H9 (cell line): Measurements from ENCODE around the gene DHX30. TPM values are rescaled to one million over a fixed set of nuclear protein-coding genes. Genes with fewer than 3 reads are reported as not detected.

ENCODE experiments used
- DNase-seq: peaks from one replicate; pipeline ENCODE4 v3.0.0-alpha.2; 2017
- H2AFZ ChIP-seq: one replicate; pipeline ENCODE4 v1.6.1; 2013; ENCODE audit warnings: mild to moderate bottlenecking, low read length, control low read depth, moderate library complexity
- H2AK5ac ChIP-seq: 2 replicates; pipeline ENCODE4 v1.6.1; 2013; ENCODE audit warnings: low read length, control low read depth, mixed read lengths; ENCODE audit not compliant: insufficient read length
- H2BK120ac ChIP-seq: one replicate; pipeline ENCODE4 v1.6.1; 2013; ENCODE audit warnings: low read depth, mild to moderate bottlenecking, low read length, control low read depth, inconsistent platforms; ENCODE audit not compliant: poor library complexity, severe bottlenecking
- H2BK12ac ChIP-seq: 2 replicates; pipeline ENCODE4 v1.6.1; 2013; ENCODE audit warnings: low read length, control low read depth, mixed read lengths, low read depth; ENCODE audit not compliant: insufficient read length
- H2BK15ac ChIP-seq: 2 replicates; pipeline ENCODE4 v1.6.1; 2013; ENCODE audit warnings: low read depth, low read length, control low read depth
- H2BK20ac ChIP-seq: one replicate; pipeline ENCODE4 v1.6.1; 2013; ENCODE audit warnings: low read depth, mild to moderate bottlenecking, low read length, control low read depth, inconsistent platforms; ENCODE audit not compliant: poor library complexity, severe bottlenecking
- H2BK5ac ChIP-seq: 2 replicates; pipeline ENCODE4 v1.6.1; 2013; ENCODE audit warnings: low read length, control low read depth, mixed read lengths; ENCODE audit not compliant: insufficient read length
- H3K14ac ChIP-seq: 2 replicates; pipeline ENCODE4 v1.6.1; 2013; ENCODE audit warnings: low read length, control low read depth; ENCODE audit not compliant: insufficient read depth
- H3K18ac ChIP-seq: 2 replicates; pipeline ENCODE4 v1.6.1; 2013; ENCODE audit warnings: low read depth, mild to moderate bottlenecking, mixed read lengths, low read length, control low read depth; ENCODE audit not compliant: insufficient read length
- H3K23ac ChIP-seq: 2 replicates; pipeline ENCODE4 v1.6.1; 2013; ENCODE audit warnings: low read length, control low read depth, mixed read lengths, low read depth; ENCODE audit not compliant: insufficient read length
- H3K23me2 ChIP-seq: 2 replicates; pipeline ENCODE4 v1.6.1; 2013; ENCODE audit warnings: low read depth, mild to moderate bottlenecking, mixed read lengths, low read length, control low read depth; ENCODE audit not compliant: insufficient read length, poor library complexity, severe bottlenecking
- H3K27ac ChIP-seq: 2 replicates; pipeline ENCODE4 v1.5.1; 2013; ENCODE audit warnings: low read length, control low read depth, mixed read lengths, low read depth; ENCODE audit not compliant: insufficient read length
- H3K27me3 ChIP-seq: 2 replicates; pipeline ENCODE4 v1.6.1; 2013; ENCODE audit warnings: low read length, control low read depth, inconsistent platforms; ENCODE audit not compliant: insufficient read depth
- H3K4ac ChIP-seq: 2 replicates; pipeline ENCODE4 v1.6.1; 2013; ENCODE audit warnings: low read depth, mild to moderate bottlenecking, control low read depth, inconsistent platforms, low read length, moderate library complexity
- H3K4me1 ChIP-seq: 2 replicates; pipeline ENCODE4 v1.6.1; 2013; ENCODE audit warnings: low read length, control low read depth, inconsistent platforms; ENCODE audit not compliant: insufficient read depth
- H3K4me2 ChIP-seq: 2 replicates; pipeline ENCODE4 v1.6.1; 2013; ENCODE audit warnings: low read length, control low read depth, mixed read lengths; ENCODE audit not compliant: insufficient read length, insufficient read depth
- H3K56ac ChIP-seq: 2 replicates; pipeline ENCODE4 v1.6.1; 2013; ENCODE audit warnings: low read depth, mild to moderate bottlenecking, mixed read lengths, low read length, control low read depth; ENCODE audit not compliant: insufficient read length
- H3K79me1 ChIP-seq: 2 replicates; pipeline ENCODE4 v1.6.1; 2013; ENCODE audit warnings: low read depth, mild to moderate bottlenecking, moderate library complexity, low read length, control low read depth, inconsistent platforms; ENCODE audit not compliant: insufficient read depth, poor library complexity, severe bottlenecking
- H3K79me2 ChIP-seq: 2 replicates; pipeline ENCODE4 v1.6.1; 2013; ENCODE audit warnings: low read length, control low read depth, inconsistent platforms; ENCODE audit not compliant: insufficient read depth
- H3K9ac ChIP-seq: 2 replicates; pipeline ENCODE4 v1.6.1; 2013; ENCODE audit warnings: low read length, control low read depth, mixed read lengths; ENCODE audit not compliant: insufficient read length; ENCODE audit errors: extremely low read depth
- H3K9me3 ChIP-seq: one replicate; pipeline ENCODE4 v1.6.1; 2013; ENCODE audit warnings: low read depth, low read length, inconsistent platforms; ENCODE audit not compliant: control insufficient read depth
- H3T11ph ChIP-seq: one replicate; pipeline ENCODE4 v1.6.1; 2013; ENCODE audit warnings: mild to moderate bottlenecking, low read length, control low read depth, inconsistent platforms
- H4K20me1 ChIP-seq: one replicate; pipeline ENCODE4 v1.6.1; 2013; ENCODE audit not compliant: control insufficient read depth, insufficient read length, insufficient read depth
- H4K5ac ChIP-seq: 2 replicates; pipeline ENCODE4 v1.6.1; 2013; ENCODE audit warnings: low read depth, mild to moderate bottlenecking, mixed read lengths, low read length, control low read depth; ENCODE audit not compliant: insufficient read length
- H4K8ac ChIP-seq: replicated peaks from 2 replicates; pipeline ENCODE4 v1.6.1; 2013; ENCODE audit warnings: low read length, control low read depth, mixed read lengths, low read depth; ENCODE audit not compliant: insufficient read length
- H4K91ac ChIP-seq: 2 replicates; pipeline ENCODE4 v1.6.1; 2013; ENCODE audit warnings: low read depth, mild to moderate bottlenecking, moderate library complexity, mixed read lengths, low read length, control low read depth; ENCODE audit not compliant: insufficient read length
- H3K27ac Mint-ChIP-seq, 3 experiments: 2 replicates in 2 of 3; 3 replicates in 1 of 3; pipeline ENCODE4 v1.8.0; 2020 to 2021; ENCODE audit warnings: mixed read lengths in 3 of 3, mild to moderate bottlenecking in 1 of 3, moderate library complexity in 1 of 3
- H3K27me3 Mint-ChIP-seq: 2 replicates; pipeline ENCODE4 v1.8.0; 2021; ENCODE audit warnings: low read depth, mild to moderate bottlenecking, moderate library complexity, mixed read lengths
- H3K36me3 Mint-ChIP-seq, 3 experiments: 2 replicates in 2 of 3; 3 replicates in 1 of 3; pipeline ENCODE4 v1.8.0; 2020 to 2021; ENCODE audit warnings: low read depth in 3 of 3, mixed read lengths in 3 of 3; ENCODE audit not compliant: insufficient read depth in 1 of 3
- H3K4me1 Mint-ChIP-seq, 2 experiments: 2 replicates each; pipeline ENCODE4 v1.8.0; 2020; ENCODE audit warnings: mixed read lengths in 2 of 2
- H3K4me3 Mint-ChIP-seq, 2 experiments: 2 replicates in 1 of 2; 3 replicates in 1 of 2; pipeline ENCODE4 v1.8.0; 2020 to 2021; ENCODE audit warnings: mild to moderate bottlenecking in 2 of 2, mixed read lengths in 2 of 2, moderate library complexity in 1 of 2
- H3K9me3 Mint-ChIP-seq, 2 experiments: 2 replicates in 1 of 2; 3 replicates in 1 of 2; pipeline ENCODE4 v1.8.0; 2020; ENCODE audit warnings: mild to moderate bottlenecking in 2 of 2, mixed read lengths in 2 of 2, moderate library complexity in 1 of 2
- total RNA-seq: library from RNA; stranded (reverse); gene quantifications from 2 replicates; pipeline ENCODE4 v1.2.1, GENCODE V29; 2021
- TF ChIP-seq, protein P1 (sequence below): fragments of 200-600 bp; sonication (generic); conservative IDR thresholded peaks from 3 replicates; pipeline ENCODE4 v1.8.0; 2021; ENCODE audit warnings: antibody characterized with exemption, mild to moderate bottlenecking

The DHX30 gene
- total RNA-seq, 1 experiment from 2014 or later, result 107 TPM

DNA sequence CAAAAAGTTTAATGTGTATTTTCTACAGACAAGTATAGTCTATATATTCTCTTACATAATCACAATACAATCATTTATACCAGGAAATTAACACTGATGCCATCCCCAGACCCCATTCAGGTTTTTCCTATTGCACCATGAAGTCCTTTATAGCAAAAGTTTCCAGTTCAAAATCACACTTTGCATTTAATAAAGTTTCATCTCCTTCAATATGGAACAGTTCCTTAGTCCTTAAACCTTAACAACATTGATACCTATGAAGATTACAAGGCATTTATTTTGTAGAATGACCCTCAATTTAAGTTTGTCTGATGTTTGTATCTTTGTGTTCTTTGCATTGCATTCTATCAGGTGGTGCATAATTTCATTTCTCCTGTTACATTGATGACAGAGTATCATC is 19.3 kb upstream of the DHX30 start:
- H3K4me3 Mint-ChIP-seq, result no peak overlapping the region
- H3K4me1 Mint-ChIP-seq, result peaks cover 11 to 17% of the 10 kb centered on the region in 2 experiments
- TF ChIP-seq, protein P1, sequence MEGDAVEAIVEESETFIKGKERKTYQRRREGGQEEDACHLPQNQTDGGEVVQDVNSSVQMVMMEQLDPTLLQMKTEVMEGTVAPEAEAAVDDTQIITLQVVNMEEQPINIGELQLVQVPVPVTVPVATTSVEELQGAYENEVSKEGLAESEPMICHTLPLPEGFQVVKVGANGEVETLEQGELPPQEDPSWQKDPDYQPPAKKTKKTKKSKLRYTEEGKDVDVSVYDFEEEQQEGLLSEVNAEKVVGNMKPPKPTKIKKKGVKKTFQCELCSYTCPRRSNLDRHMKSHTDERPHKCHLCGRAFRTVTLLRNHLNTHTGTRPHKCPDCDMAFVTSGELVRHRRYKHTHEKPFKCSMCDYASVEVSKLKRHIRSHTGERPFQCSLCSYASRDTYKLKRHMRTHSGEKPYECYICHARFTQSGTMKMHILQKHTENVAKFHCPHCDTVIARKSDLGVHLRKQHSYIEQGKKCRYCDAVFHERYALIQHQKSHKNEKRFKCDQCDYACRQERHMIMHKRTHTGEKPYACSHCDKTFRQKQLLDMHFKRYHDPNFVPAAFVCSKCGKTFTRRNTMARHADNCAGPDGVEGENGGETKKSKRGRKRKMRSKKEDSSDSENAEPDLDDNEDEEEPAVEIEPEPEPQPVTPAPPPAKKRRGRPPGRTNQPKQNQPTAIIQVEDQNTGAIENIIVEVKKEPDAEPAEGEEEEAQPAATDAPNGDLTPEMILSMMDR, result no peak
- H2BK12ac ChIP-seq, result no peak overlapping the region
- H3K27ac Mint-ChIP-seq, result no peak overlapping the region
- H3K27me3 Mint-ChIP-seq, result no peaks in the 10 kb centered on the region
- H3K27ac ChIP-seq, result no peak overlapping the region
- H2AFZ ChIP-seq, result no peak overlapping the region
- H4K5ac ChIP-seq, result no peak overlapping the region
- no peak overlapping the region for H2AK5ac ChIP-seq
- no peak overlapping the region for H3T11ph ChIP-seq
- H3K4ac ChIP-seq, result no peak overlapping the region
- no peaks in the 10 kb centered on the region for H3K79me1 ChIP-seq
- no peaks in the 10 kb centered on the region for H3K27me3 ChIP-seq
- no peak overlapping the region for H3K4me2 ChIP-seq
- no peak overlapping the region for H4K8ac ChIP-seq
- no peaks in the 10 kb centered on the region; a peak in 1 of 5 replicates for H3K9me3 Mint-ChIP-seq
- H2BK120ac ChIP-seq, result no peak overlapping the region
- H2BK20ac ChIP-seq, result no peak overlapping the region
- no peaks in the 10 kb centered on the region for H3K4me1 ChIP-seq
- DNase-seq, result no peak
- peaks cover 23% of the 10 kb centered on the region for H3K79me2 ChIP-seq
- H3K36me3 Mint-ChIP-seq, result peaks cover 11 to 17% (median 15%) of the 10 kb centered on the region in 3 experiments; a peak in 6 of 7 replicates
- H2BK5ac ChIP-seq, result no peak overlapping the region
- H3K18ac ChIP-seq, result no peak overlapping the region
- no peak overlapping the region for H3K56ac ChIP-seq
- no peak overlapping the region for H3K23ac ChIP-seq
- no peaks in the 10 kb centered on the region for H4K20me1 ChIP-seq
- H3K14ac ChIP-seq, result no peak overlapping the region
- H3K9me3 ChIP-seq, result no peaks in the 10 kb centered on the region
- no peak overlapping the region for H2BK15ac ChIP-seq
- H3K23me2 ChIP-seq, result peaks cover 6% of the 10 kb centered on the region
- no peak overlapping the region for H3K9ac ChIP-seq
- no peak overlapping the region for H4K91ac ChIP-seq
